HepG2 (cell line): ENCODE measurements around the gene TENT4B. TPM values are rescaled to one million over a fixed set of nuclear protein-coding genes. Genes with fewer than 3 reads are reported as not detected.

Experiments
- ATAC-seq: fragments of 200-7000 bp; cut with Tn5 transposase; 3 replicates; pipeline ENCODE4 v1.9.1; 2020; ENCODE audit warnings: mild to moderate bottlenecking, moderate library complexity
- BruUV-seq: library from RNA; stranded (reverse); fragments of 400-500 nt; replicated peaks from 2 replicates; lab custom pipeline; 2021; lab: Mats Ljungman, UMichigan
- CTCF ChIA-PET: fragments of 300-600 bp; formaldehyde crosslinking; extraction: SDS; loops from one replicate; lab custom pipeline; 2021; ENCODE audit warnings: low total read pairs, inconsistent platforms, low intra/inter-chr PET ratio; lab: Yijun Ruan, JAX
- POLR2A ChIA-PET: fragments of 350-600 bp; sonication (Branson Sonifier 250); formaldehyde crosslinking; loops from one replicate; lab custom pipeline; 2020; ENCODE audit warnings: antibody characterized with exemption, inconsistent platforms; lab: Yijun Ruan, JAX
- DNase-seq: peaks from one replicate; pipeline ENCODE4 v3.0.0-alpha.2; 2015; ENCODE audit warnings: low spot score
- FAIRE-seq: peaks from 3 replicates; lab custom pipeline; 2011; peaks lifted over from hg19 to GRCh38; lab: Jason Lieb, UNC
- H2AFZ ChIP-seq: one replicate; pipeline ENCODE4 v1.6.1; 2011; ENCODE audit warnings: low read length, inconsistent platforms
- H3K27ac ChIP-seq: fragments of 300-600 bp; 3 replicates; pipeline ENCODE4 v1.8.0; 2011; ENCODE audit warnings: mixed run types, mild to moderate bottlenecking, mixed read lengths, low read length, inconsistent platforms; ENCODE audit not compliant: insufficient read depth; ENCODE audit errors: extremely low read length
- H3K27me3 ChIP-seq, 2 experiments: fragments of 200-600 bp in 1 of 2; 2 replicates in 1 of 2; 3 replicates in 1 of 2; pipeline versions ENCODE4 v1.6.0 to v1.8.0; 2011; ENCODE audit warnings: low read length in 2 of 2, mild to moderate bottlenecking in 2 of 2, moderate library complexity in 2 of 2, inconsistent platforms in 1 of 2; ENCODE audit not compliant: insufficient read depth in 2 of 2, control insufficient read depth in 1 of 2
- H3K36me3 ChIP-seq, 2 experiments: fragments of 200-600 bp in 1 of 2; replicated peaks in 1 of 2; 2 replicates in 1 of 2; 3 replicates in 1 of 2; pipeline versions ENCODE4 v1.5.1 to v1.8.0; 2011; ENCODE audit warnings: low read length in 2 of 2, inconsistent platforms in 1 of 2; ENCODE audit not compliant: insufficient read depth in 2 of 2, control insufficient read depth in 1 of 2
- H3K4me1 ChIP-seq: 2 replicates; pipeline ENCODE4 v1.5.1; 2012; ENCODE audit warnings: low read length, inconsistent platforms; ENCODE audit not compliant: insufficient read depth
- H3K4me2 ChIP-seq: 2 replicates; pipeline ENCODE4 v1.6.0; 2011; ENCODE audit warnings: low read depth, low read length, inconsistent platforms
- H3K4me3 ChIP-seq, 3 experiments: fragments of 200-600 bp in 1 of 3; sonication (generic), shearing (Covaris generic) in 1 of 3; replicated peaks in 1 of 3; 2 replicates each; pipeline ENCODE4 v1.5.1; 2011 to 2016; ENCODE audit warnings: low read length in 3 of 3, inconsistent platforms in 2 of 3, low read depth in 2 of 3, mild to moderate bottlenecking in 2 of 3, control low read depth in 1 of 3, mixed read lengths in 1 of 3; ENCODE audit not compliant: insufficient read depth in 1 of 3
- H3K79me2 ChIP-seq: one replicate; pipeline ENCODE4 v1.6.1; 2011; ENCODE audit warnings: low read length, inconsistent platforms; ENCODE audit not compliant: insufficient read depth
- H3K9ac ChIP-seq: 2 replicates; pipeline ENCODE4 v1.6.0; 2011; ENCODE audit warnings: mild to moderate bottlenecking, low read depth, low read length, inconsistent platforms; ENCODE audit not compliant: insufficient read depth
- H3K9me3 ChIP-seq: 2 replicates; pipeline ENCODE4 v1.5.1; 2012; ENCODE audit warnings: mild to moderate bottlenecking, low read length
- H4K20me1 ChIP-seq: 2 replicates; pipeline ENCODE4 v1.6.0; 2011; ENCODE audit warnings: inconsistent platforms, mild to moderate bottlenecking, low read length, moderate library complexity; ENCODE audit not compliant: insufficient read depth
- ARHGAP35 ChIP-seq: sonication (generic); formaldehyde crosslinking; IDR thresholded peaks from 2 replicates; pipeline ENCODE4 v1.9.0; 2022; ENCODE audit warnings: mild to moderate bottlenecking, inconsistent platforms, moderate library complexity, missing genetic modification reagents, borderline replicate concordance
- ATAD3A ChIP-seq: sonication (generic); formaldehyde crosslinking; IDR thresholded peaks from 2 replicates; pipeline ENCODE4 v1.4.0; 2020; ENCODE audit warnings: missing genetic modification reagents
- CREB1 ChIP-seq, 2 experiments: fragments of 450-650 bp in 1 of 2; IDR thresholded peaks; 2 replicates each; pipeline ENCODE4 v1.6.1; 2016 to 2017; ENCODE audit warnings: control low read depth in 1 of 2, mild to moderate bottlenecking in 1 of 2, missing compliant biosample characterization in 1 of 2, missing genetic modification characterization in 1 of 2
- EED ChIP-seq: sonication (generic); formaldehyde crosslinking; IDR thresholded peaks from 2 replicates; pipeline ENCODE4 v1.5.0; 2020; ENCODE audit warnings: mild to moderate bottlenecking, missing genetic modification reagents
- HCFC1 ChIP-seq: fragments of 150-350 bp; IDR thresholded peaks from 2 replicates; pipeline ENCODE4 v1.6.1; 2014; ENCODE audit warnings: low read depth, low read length
- HNF4A ChIP-seq: sonication (generic); formaldehyde crosslinking; IDR thresholded peaks from 2 replicates; pipeline ENCODE4 v1.4.0; 2020; ENCODE audit warnings: missing genetic modification reagents
- JARID2 ChIP-seq: sonication (generic); formaldehyde crosslinking; IDR thresholded peaks from 2 replicates; pipeline ENCODE4 v1.8.1; 2023; ENCODE audit warnings: missing genetic modification reagents, inconsistent platforms; ENCODE audit not compliant: insufficient replicate concordance
- KAT2B ChIP-seq: fragments of 150-350 bp; IDR thresholded peaks from 2 replicates; pipeline ENCODE4 v1.6.1; 2014; ENCODE audit warnings: low read depth, low read length, borderline replicate concordance
- KAT7 ChIP-seq: IDR thresholded peaks from 2 replicates; pipeline ENCODE4 v1.6.1; 2018; ENCODE audit warnings: borderline replicate concordance, missing compliant biosample characterization
- LRRFIP1 ChIP-seq: sonication (generic); formaldehyde crosslinking; conservative IDR thresholded peaks from 2 replicates; pipeline ENCODE4 v1.4.0; 2020; ENCODE audit warnings: missing genetic modification reagents
- MAZ ChIP-seq, 2 experiments: sonication (generic) in 1 of 2; formaldehyde crosslinking in 1 of 2; IDR thresholded peaks; 2 replicates each; pipeline versions ENCODE4 v1.5.0 to v1.6.1; 2012 to 2020; ENCODE audit warnings: low read depth in 2 of 2, mild to moderate bottlenecking in 2 of 2, borderline replicate concordance in 1 of 2, improper control_type of control experiment in 1 of 2, low read length in 1 of 2, missing genetic modification reagents in 1 of 2, moderate library complexity in 1 of 2
- MYC ChIP-seq: sonication (generic); formaldehyde crosslinking; IDR thresholded peaks from 2 replicates; pipeline ENCODE4 v1.9.0; 2021; ENCODE audit warnings: missing genetic modification reagents, borderline replicate concordance
- TEAD2 ChIP-seq: sonication (generic); formaldehyde crosslinking; IDR thresholded peaks from 2 replicates; pipeline ENCODE4 v1.9.0; 2021; ENCODE audit warnings: missing genetic modification reagents
- ZNF761 ChIP-seq: sonication (generic); formaldehyde crosslinking; conservative IDR thresholded peaks from 2 replicates; pipeline ENCODE4 v1.4.0; 2020; ENCODE audit warnings: mild to moderate bottlenecking, missing genetic modification reagents
- ZNF816 ChIP-seq: sonication (generic); formaldehyde crosslinking; IDR thresholded peaks from 2 replicates; pipeline ENCODE4 v1.8.0; 2022; ENCODE audit warnings: missing genetic modification reagents, mild to moderate bottlenecking, borderline replicate concordance
- WGBS: methylation state at CpG from one replicate; pipeline ENCODE4 v1.1.6; 2017; ENCODE audit warnings: low lambda C conversion rate; 5-methylcytosine and 5-hydroxymethylcytosine counted together
- in situ Hi-C: cut with HindIII; loops from 2 replicates; pipeline ENCODE4 v1.10.0; 2017; ENCODE audit warnings: low pct_unique_long_range_greater_than_20kb; ENCODE audit not compliant: extremely low pct_ligation_motif_present
- intact Hi-C: fragments of 100-400 bp; cut with micrococcal nuclease; formaldehyde crosslinking; loops from one replicate; pipeline ENCODE4 v1.10.0; 2022; ENCODE audit not compliant: unreplicated experiment
- polyA plus RNA-seq, 8 experiments: library from polyadenylated mRNA; depleted of rRNA in 3 of 8; stranded (reverse) in 7 of 8; unstranded in 1 of 8; fragments of >200 nt; fragmentation: Illumina TruSeq in 4 of 8; extraction: Trizol in 4 of 8; gene quantifications; 2 replicates each; pipeline versions ENCODE4 v1.2.1 to v1.2.3, GENCODE V29; 2011 to 2016; ENCODE audit warnings: low read depth in 4 of 8, missing spikeins in 1 of 8, mixed read lengths in 1 of 8; ENCODE audit not compliant: insufficient read depth in 1 of 8
- total RNA-seq, 5 experiments: library from RNA; depleted of rRNA; stranded (reverse); fragments of >200 nt; fragmentation: Illumina TruSeq; extraction: Trizol; gene quantifications; 2 replicates each; pipeline ENCODE4 v1.2.3, GENCODE V29; 2016; ENCODE audit warnings: low read depth in 1 of 5
- TF ChIP-seq, protein P1 (sequence below): sonication (generic); formaldehyde crosslinking; IDR thresholded peaks from 2 replicates; pipeline ENCODE4 v1.4.0; 2020; ENCODE audit warnings: missing genetic modification reagents

Gene TENT4B
- total and polyA plus RNA-seq, 2 of the 13 experiments (the other 11 are each of a cell fraction or from before 2014, with no cell fraction given): 15.0 to 32.8 TPM

- 0 out of 2 replicates have a peak, but pooled peaks have one; percentile 10 for TF ChIP-seq ARHGAP35 (CRISPR knock-in tag)
- no peak for TF ChIP-seq ZNF761 (CRISPR knock-in tag)
- TF ChIP-seq KAT2B: no peak
- no peak for TF ChIP-seq EED (CRISPR knock-in tag)
- no peak for TF ChIP-seq ATAD3A (CRISPR knock-in tag)
- TF ChIP-seq MAZ (IDR thresholded peaks at IDR 0.05; ENCODE audit: borderline replicate concordance, low read depth, low read length): peak; percentile 37; the same call in 1 of the 2 replicates
- 0 out of 2 replicates have a peak, but pooled peaks have one; percentile 48 for TF ChIP-seq MAZ (CRISPR knock-in tag; IDR thresholded peaks at IDR 0.05; ENCODE audit: low read depth)
- TF ChIP-seq KAT7 (CRISPR knock-in tag): 0 out of 2 replicates have a peak, but pooled peaks have one; percentile 43
- TF ChIP-seq ZNF816 (CRISPR knock-in tag): no peak
- no peak for TF ChIP-seq LRRFIP1 (CRISPR knock-in tag)
These were observed 1.4 kb downstream of the TENT4B start (continued) for GRCh38 chr16:50154420-50154950.

DNA sequence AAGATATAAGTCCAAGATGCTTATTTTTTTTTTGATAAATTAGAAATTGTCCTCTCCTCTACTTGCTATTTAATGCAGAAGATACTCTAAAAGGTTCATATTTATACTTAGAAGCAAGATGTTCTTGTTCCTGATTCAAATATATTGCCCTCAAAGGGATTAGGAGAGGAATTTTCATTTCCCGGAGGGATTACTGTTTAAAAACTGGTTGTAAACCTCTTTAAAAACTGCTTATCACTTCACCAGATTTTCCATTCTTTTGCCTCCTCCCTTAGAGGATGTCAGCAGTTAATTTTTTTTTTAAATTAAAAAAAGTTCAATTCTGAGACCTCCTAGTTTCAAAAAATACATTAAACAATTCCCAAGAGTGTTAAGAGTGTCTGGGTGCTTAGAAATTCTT is 2.8 kb downstream of the TENT4B start:
- CTCF ChIA-PET: no interaction called here
- TF ChIP-seq HNF4A (CRISPR knock-in tag) (no peak), MYC (CRISPR knock-in tag) (no peak), HCFC1 (no peak), CREB1 (IDR thresholded peaks at IDR 0.05) (no peak), CREB1 (CRISPR knock-in tag; IDR thresholded peaks at IDR 0.05) (0 out of 2 replicates have a peak, but pooled peaks have one; percentile 30), TEAD2 (no peak), JARID2 (CRISPR knock-in tag) (no peak)
- TF ChIP-seq, protein P1, sequence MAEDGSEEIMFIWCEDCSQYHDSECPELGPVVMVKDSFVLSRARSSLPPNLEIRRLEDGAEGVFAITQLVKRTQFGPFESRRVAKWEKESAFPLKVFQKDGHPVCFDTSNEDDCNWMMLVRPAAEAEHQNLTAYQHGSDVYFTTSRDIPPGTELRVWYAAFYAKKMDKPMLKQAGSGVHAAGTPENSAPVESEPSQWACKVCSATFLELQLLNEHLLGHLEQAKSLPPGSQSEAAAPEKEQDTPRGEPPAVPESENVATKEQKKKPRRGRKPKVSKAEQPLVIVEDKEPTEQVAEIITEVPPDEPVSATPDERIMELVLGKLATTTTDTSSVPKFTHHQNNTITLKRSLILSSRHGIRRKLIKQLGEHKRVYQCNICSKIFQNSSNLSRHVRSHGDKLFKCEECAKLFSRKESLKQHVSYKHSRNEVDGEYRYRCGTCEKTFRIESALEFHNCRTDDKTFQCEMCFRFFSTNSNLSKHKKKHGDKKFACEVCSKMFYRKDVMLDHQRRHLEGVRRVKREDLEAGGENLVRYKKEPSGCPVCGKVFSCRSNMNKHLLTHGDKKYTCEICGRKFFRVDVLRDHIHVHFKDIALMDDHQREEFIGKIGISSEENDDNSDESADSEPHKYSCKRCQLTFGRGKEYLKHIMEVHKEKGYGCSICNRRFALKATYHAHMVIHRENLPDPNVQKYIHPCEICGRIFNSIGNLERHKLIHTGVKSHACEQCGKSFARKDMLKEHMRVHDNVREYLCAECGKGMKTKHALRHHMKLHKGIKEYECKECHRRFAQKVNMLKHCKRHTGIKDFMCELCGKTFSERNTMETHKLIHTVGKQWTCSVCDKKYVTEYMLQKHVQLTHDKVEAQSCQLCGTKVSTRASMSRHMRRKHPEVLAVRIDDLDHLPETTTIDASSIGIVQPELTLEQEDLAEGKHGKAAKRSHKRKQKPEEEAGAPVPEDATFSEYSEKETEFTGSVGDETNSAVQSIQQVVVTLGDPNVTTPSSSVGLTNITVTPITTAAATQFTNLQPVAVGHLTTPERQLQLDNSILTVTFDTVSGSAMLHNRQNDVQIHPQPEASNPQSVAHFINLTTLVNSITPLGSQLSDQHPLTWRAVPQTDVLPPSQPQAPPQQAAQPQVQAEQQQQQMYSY (CRISPR knock-in tag): peak; percentile 7; the same call in 1 of the 2 replicates

More for the DNA sequence above, 2.8 kb downstream of the TENT4B start:
- peaks cover 74% of the 10 kb centered on the region for H3K79me2 ChIP-seq
- in situ Hi-C loops: loop anchor here (10.0 kb wide), 1 partner anchor 49 kb away; no protein-coding TSS in a partner anchor
- FAIRE-seq (no peak), ATAC-seq (no peak), DNase-seq (no peak)
- peaks cover 0 to 5% of the 10 kb centered on the region in 2 experiments; a peak in 2 of 5 replicates for H3K36me3 ChIP-seq
- POLR2A ChIA-PET: interaction anchor here (1.3 to 1.8 kb wide), 3 partner anchors 11 to 131 kb away, joined by 5 to 13 read pairs (median 9); partner anchors contain the start of gene CNEP1R1
- peak overlapping the region; percentile 96 for H3K9ac ChIP-seq
- peaks cover 16% of the 10 kb centered on the region for H4K20me1 ChIP-seq
- WGBS: 60% methylated on average over 1 of the region's 1 CpG
- intact Hi-C loops: loop anchor here (1.0 to 2.0 kb wide), 2 partner anchors 47 to 131 kb away; partner anchors contain the start of gene CNEP1R1
- peak overlapping the region; percentile 86 for H3K27ac ChIP-seq
- no peaks in the 10 kb centered on the region; a peak in 1 of 5 replicates for H3K27me3 ChIP-seq
- peaks cover 70% of the 10 kb centered on the region for H3K4me1 ChIP-seq
- BruUV-seq: no TSS peak
- H3K4me3 ChIP-seq: peak overlapping the region; percentile 94 to 100 (median 98); a peak in 5 of 6 replicates
- no peaks in the 10 kb centered on the region for H3K9me3 ChIP-seq
- H3K4me2 ChIP-seq: peak overlapping the region; percentile 90
- H2AFZ ChIP-seq: no peak overlapping the region
